Liver (tissue), 3 donors: ENCODE data around the gene SCN3A.

ENCODE experiments used
- ATF3 ChIP-seq: IDR thresholded peaks from 2 replicates; pipeline ENCODE4 v1.6.1; 2016; ENCODE audit warnings: antibody characterized with exemption
- JUND ChIP-seq, 2 donors: IDR thresholded peaks; 2 replicates each; pipeline ENCODE4 v1.6.1; 2016; ENCODE audit warnings: antibody characterized with exemption in 2 of 2
- MAX ChIP-seq: IDR thresholded peaks from 2 replicates; pipeline ENCODE4 v1.6.1; 2016; ENCODE audit warnings: antibody characterized with exemption
- RAD21 ChIP-seq, 2 donors: IDR thresholded peaks; 2 replicates each; pipeline ENCODE4 v1.6.1; 2016; ENCODE audit warnings: antibody characterized with exemption in 2 of 2, mild to moderate bottlenecking in 2 of 2
- REST ChIP-seq: IDR thresholded peaks from 2 replicates; pipeline ENCODE4 v1.6.1; 2016; ENCODE audit warnings: antibody characterized with exemption, mild to moderate bottlenecking
- SP1 ChIP-seq: IDR thresholded peaks from 2 replicates; pipeline ENCODE4 v1.6.1; 2018; ENCODE audit warnings: antibody characterized with exemption, mild to moderate bottlenecking
- TAF1 ChIP-seq: conservative IDR thresholded peaks from 2 replicates; pipeline ENCODE4 v1.6.1; 2016; ENCODE audit warnings: antibody characterized with exemption, mild to moderate bottlenecking
- YY1 ChIP-seq: IDR thresholded peaks from 2 replicates; pipeline ENCODE4 v1.6.1; 2016; ENCODE audit warnings: antibody characterized with exemption, mild to moderate bottlenecking
- TF ChIP-seq, protein P1 (sequence below): fragments of 150-350 bp; IDR thresholded peaks from 2 replicates; pipeline ENCODE4 v1.5.1; 2017; ENCODE audit warnings: improper control_type of control experiment, low read depth, low read length; ENCODE audit not compliant: missing input control
- donor health status: healthy.
- donor health status: healthy.

- TF ChIP-seq REST (no peak), YY1 (no peak), TAF1 (no peak), JUND (IDR thresholded peaks at IDR 0.05) (no peak), SP1 (no peak), ATF3 (no peak), RAD21 (IDR thresholded peaks at IDR 0.05) (no peak), MAX (no peak)
- TF ChIP-seq, protein P1, sequence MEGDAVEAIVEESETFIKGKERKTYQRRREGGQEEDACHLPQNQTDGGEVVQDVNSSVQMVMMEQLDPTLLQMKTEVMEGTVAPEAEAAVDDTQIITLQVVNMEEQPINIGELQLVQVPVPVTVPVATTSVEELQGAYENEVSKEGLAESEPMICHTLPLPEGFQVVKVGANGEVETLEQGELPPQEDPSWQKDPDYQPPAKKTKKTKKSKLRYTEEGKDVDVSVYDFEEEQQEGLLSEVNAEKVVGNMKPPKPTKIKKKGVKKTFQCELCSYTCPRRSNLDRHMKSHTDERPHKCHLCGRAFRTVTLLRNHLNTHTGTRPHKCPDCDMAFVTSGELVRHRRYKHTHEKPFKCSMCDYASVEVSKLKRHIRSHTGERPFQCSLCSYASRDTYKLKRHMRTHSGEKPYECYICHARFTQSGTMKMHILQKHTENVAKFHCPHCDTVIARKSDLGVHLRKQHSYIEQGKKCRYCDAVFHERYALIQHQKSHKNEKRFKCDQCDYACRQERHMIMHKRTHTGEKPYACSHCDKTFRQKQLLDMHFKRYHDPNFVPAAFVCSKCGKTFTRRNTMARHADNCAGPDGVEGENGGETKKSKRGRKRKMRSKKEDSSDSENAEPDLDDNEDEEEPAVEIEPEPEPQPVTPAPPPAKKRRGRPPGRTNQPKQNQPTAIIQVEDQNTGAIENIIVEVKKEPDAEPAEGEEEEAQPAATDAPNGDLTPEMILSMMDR: no peak
These were observed 54.4 kb downstream of the SCN3A start for GRCh38 chr2:165149439-165149838.
